HCT116 (cell line): ENCODE data around the gene BCL11A.

Experiments used
- CTCF ChIP-seq, 3 experiments: fragments of 200-600 bp in 1 of 3; sonication (generic) in 1 of 3; IDR thresholded peaks in 2 of 3; conservative IDR thresholded peaks in 1 of 3; 2 replicates each; pipeline ENCODE4 v1.5.1; 2012 to 2017; ENCODE audit warnings: low read depth in 2 of 3, low read length in 2 of 3, antibody characterized with exemption in 1 of 3, borderline replicate concordance in 1 of 3, control low read depth in 1 of 3, mild to moderate bottlenecking in 1 of 3, mixed read lengths in 1 of 3, mixed run types in 1 of 3, moderate library complexity in 1 of 3; ENCODE audit not compliant: insufficient read depth in 1 of 3
- EZH2 ChIP-seq: fragments of 200-600 bp; sonication (generic); IDR thresholded peaks from 2 replicates; pipeline ENCODE4 v1.6.1; 2017; ENCODE audit warnings: antibody characterized with exemption, mixed run types
- JUND ChIP-seq: IDR thresholded peaks from 2 replicates; pipeline ENCODE4 v1.6.1; 2012
- MAX ChIP-seq: IDR thresholded peaks from 2 replicates; pipeline ENCODE4 v1.6.1; 2012
- POLR2A ChIP-seq: IDR thresholded peaks from 2 replicates; pipeline ENCODE4 v1.7.0; 2011; ENCODE audit warnings: borderline replicate concordance; ENCODE audit not compliant: insufficient read depth, insufficient read length; ENCODE audit errors: extremely low read depth
- POLR2AphosphoS5 ChIP-seq: IDR thresholded peaks from 2 replicates; pipeline ENCODE4 v1.6.1; 2011; ENCODE audit warnings: mild to moderate bottlenecking, low read depth, low read length, moderate library complexity
- REST ChIP-seq: IDR thresholded peaks from 2 replicates; pipeline ENCODE4 v1.6.1; 2012; ENCODE audit warnings: low read depth
- SIN3A ChIP-seq: IDR thresholded peaks from 2 replicates; pipeline ENCODE4 v1.6.1; 2012; ENCODE audit warnings: low read depth
- SP1 ChIP-seq: IDR thresholded peaks from 2 replicates; pipeline ENCODE4 v1.6.1; 2012; ENCODE audit warnings: low read depth
- SRF ChIP-seq: IDR thresholded peaks from 2 replicates; pipeline ENCODE4 v1.6.1; 2012; ENCODE audit warnings: low read depth
- ZBTB33 ChIP-seq: IDR thresholded peaks from 2 replicates; pipeline ENCODE4 v1.6.1; 2011; ENCODE audit warnings: mild to moderate bottlenecking, low read length, moderate library complexity; ENCODE audit not compliant: insufficient replicate concordance; ENCODE audit errors: extremely low read depth

GRCh38 chr2:60480089-60480773, 73.2 kb downstream of the BCL11A start:
- no peak for TF ChIP-seq SP1
- no peak for TF ChIP-seq POLR2AphosphoS5
- no peak for TF ChIP-seq MAX
- TF ChIP-seq EZH2: no peak
- no peak for TF ChIP-seq SRF
- no peak for TF ChIP-seq CTCF (IDR thresholded peaks at IDR 0.05 in 2 of 3, conservative IDR thresholded peaks at IDR 0.05 in 1 of 3; ENCODE audit: borderline replicate concordance in 1 of 3, insufficient read depth in 1 of 3, low read depth in 2 of 3, low read length in 2 of 3)
- no peak for TF ChIP-seq REST
- no peak for TF ChIP-seq ZBTB33
- no peak for TF ChIP-seq POLR2A
- TF ChIP-seq SIN3A: no peak
- TF ChIP-seq JUND: no peak
